ENCODE data around the gene RELN. TPM values are rescaled to one million over a fixed set of nuclear protein-coding genes. Genes with fewer than 3 reads are reported as not detected.
A peak's percentile ranks its signal among the peaks of the same experiment; 100 is the strongest.

The RELN gene
- total and polyA plus RNA-seq, 2 of the 13 experiments (the other 11 are each of a cell fraction or from before 2014, with no cell fraction given), result 315 to 332 TPM

- no peaks in the 10 kb centered on the region for H4K20me1 ChIP-seq (ENCODE audit: insufficient read depth, low read length)
- no peak for DNase-seq (ENCODE audit: low spot score)
- ATAC-seq, result no peak
- no peak for FAIRE-seq
- peaks cover 42% of the 10 kb centered on the region for H3K4me1 ChIP-seq (ENCODE audit: insufficient read depth, low read length)
- H2AFZ ChIP-seq (ENCODE audit: low read length), result no peak overlapping the region
- H3K9ac ChIP-seq (ENCODE audit: insufficient read depth, low read depth, low read length), result no peak overlapping the region
- in situ Hi-C loops (cut with HindIII; ENCODE audit: extremely low pct_ligation_motif_present, low pct_unique_long_range_greater_than_20kb), result no loop called here
- no peak overlapping the region for H3K27ac ChIP-seq (ENCODE audit: extremely low read length, insufficient read depth, low read length)
- H3K9me3 ChIP-seq (ENCODE audit: low read length), result no peaks in the 10 kb centered on the region
- BruUV-seq (replicated peaks), result no TSS peak
- intact Hi-C loops (cut with micrococcal nuclease; ENCODE audit: unreplicated experiment), result no loop called here
- no peaks in the 10 kb centered on the region for H3K36me3 ChIP-seq (replicated peaks in 1 of 2; ENCODE audit: control insufficient read depth in 1 of 2, insufficient read depth in 2 of 2, low read length in 2 of 2)
- ChIA-PET CTCF (ENCODE audit: low intra/inter-chr PET ratio, low total read pairs) (no interaction called here), POLR2A (no interaction called here)
- H3K4me2 ChIP-seq (ENCODE audit: low read depth, low read length), result no peak overlapping the region
- H3K79me2 ChIP-seq (ENCODE audit: insufficient read depth, low read length), result no peaks in the 10 kb centered on the region
- H3K4me3 ChIP-seq (replicated peaks in 1 of 3; ENCODE audit: insufficient read depth in 1 of 3, low read depth in 2 of 3, low read length in 3 of 3), result no peak overlapping the region
- peaks cover 0 to 2% of the 10 kb centered on the region in 2 experiments; a peak in 1 of 5 replicates for H3K27me3 ChIP-seq (ENCODE audit: control insufficient read depth in 1 of 2, insufficient read depth in 2 of 2, low read length in 2 of 2)
- no peak for TF ChIP-seq CBX5 (CRISPR knock-in tag; IDR thresholded peaks at IDR 0.05; ENCODE audit: borderline replicate concordance)
- TF ChIP-seq TEAD2 (CRISPR knock-in tag; IDR thresholded peaks at IDR 0.05), result no peak
- no peak for TF ChIP-seq ZBTB7B (CRISPR knock-in tag; IDR thresholded peaks at IDR 0.05)
- TF ChIP-seq CEBPB (IDR thresholded peaks at IDR 0.05; ENCODE audit: borderline replicate concordance, low read depth, low read length), result peak; percentile 48; the same call in 1 of the 2 replicates
Measured at GRCh38 chr7:103995554-103995953, 6.1 kb upstream of the RELN start.

- peaks cover 5% of the 10 kb centered on the region for H3K79me2 ChIP-seq (ENCODE audit: insufficient read depth, low read length)
- H3K27me3 ChIP-seq (ENCODE audit: control insufficient read depth in 1 of 2, insufficient read depth in 2 of 2, low read length in 2 of 2), result peaks cover 0 to 4% of the 10 kb centered on the region in 2 experiments; a peak in 2 of 5 replicates
- no peak overlapping the region for H2AFZ ChIP-seq (ENCODE audit: low read length)
- in situ Hi-C loops (cut with HindIII; ENCODE audit: extremely low pct_ligation_motif_present, low pct_unique_long_range_greater_than_20kb), result no loop called here
- peaks cover 43% of the 10 kb centered on the region for H3K4me1 ChIP-seq (ENCODE audit: insufficient read depth, low read length)
- ChIA-PET POLR2A (no interaction called here), CTCF (ENCODE audit: low intra/inter-chr PET ratio, low total read pairs) (no interaction called here)
- FAIRE-seq (no peak), DNase-seq (ENCODE audit: low spot score) (no peak), ATAC-seq (no peak)
- H3K36me3 ChIP-seq (replicated peaks in 1 of 2; ENCODE audit: control insufficient read depth in 1 of 2, insufficient read depth in 2 of 2, low read length in 2 of 2), result no peaks in the 10 kb centered on the region
- H3K4me2 ChIP-seq (ENCODE audit: low read depth, low read length), result no peak overlapping the region
- H3K27ac ChIP-seq (ENCODE audit: extremely low read length, insufficient read depth, low read length), result no peak overlapping the region
- no peaks in the 10 kb centered on the region for H4K20me1 ChIP-seq (ENCODE audit: insufficient read depth, low read length)
- WGBS (ENCODE audit: low lambda C conversion rate), result 100% methylated on average over 1 of the region's 1 CpG
- TF ChIP-seq POLR2AphosphoS2 (IDR thresholded peaks at IDR 0.05; ENCODE audit: low read depth, low read length) (no peak), RFX5 (IDR thresholded peaks at IDR 0.05; ENCODE audit: low read depth, low read length) (no peak)
- H3K9me3 ChIP-seq (ENCODE audit: low read length), result no peaks in the 10 kb centered on the region
- no TSS peak for BruUV-seq (replicated peaks)
- no peak overlapping the region for H3K4me3 ChIP-seq (replicated peaks in 1 of 3; ENCODE audit: insufficient read depth in 1 of 3, low read depth in 2 of 3, low read length in 3 of 3)
- intact Hi-C loops (cut with micrococcal nuclease; ENCODE audit: unreplicated experiment), result loop anchor here (5.0 kb wide), 1 partner anchor 74 kb away; no protein-coding TSS in a partner anchor
- H3K9ac ChIP-seq (ENCODE audit: insufficient read depth, low read depth, low read length), result no peak overlapping the region
Measured at GRCh38 chr7:103993551-103993950, 4.1 kb upstream of the RELN start.
